ENCODE data around the gene ADAMTS6.

The ADAMTS6 gene

DNA sequence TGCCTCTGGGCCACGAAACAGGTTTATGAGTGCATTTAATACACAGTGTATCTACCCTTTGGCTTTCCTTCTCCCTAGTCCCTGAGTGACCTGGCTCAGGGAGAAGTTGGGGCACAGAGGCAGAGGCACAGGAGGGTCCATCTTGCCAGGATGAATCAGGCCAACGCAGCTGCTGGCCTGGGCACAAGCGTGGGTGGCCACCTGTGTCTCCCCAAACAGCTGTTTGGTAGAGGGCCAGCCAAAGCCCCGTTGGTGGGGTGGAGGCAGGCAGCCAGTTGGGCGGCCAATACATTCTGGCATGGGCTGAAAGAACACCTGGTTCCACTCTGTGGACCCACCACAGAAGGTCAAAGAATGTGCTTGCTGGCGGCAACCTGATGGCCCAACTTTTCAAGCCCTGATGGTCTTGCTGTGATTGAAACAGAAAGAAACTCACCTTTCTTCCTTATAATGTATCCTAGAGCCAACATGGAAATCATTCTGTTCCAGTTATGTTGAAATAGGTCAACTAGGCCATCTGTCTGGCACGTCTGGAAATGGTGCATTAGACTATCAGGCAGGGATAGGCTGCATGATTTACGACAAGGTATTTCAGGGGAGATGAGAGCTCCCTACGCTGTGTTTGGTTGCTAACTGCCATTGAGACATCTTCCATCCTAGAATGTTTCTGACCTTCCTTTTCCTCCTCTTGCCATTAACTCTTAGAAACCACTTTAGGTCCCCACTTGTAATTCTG is 337.4 kb downstream of the ADAMTS6 start:
- DNase-seq (ENCODE audit: low read depth in 3 of 3): no peak

DNA sequence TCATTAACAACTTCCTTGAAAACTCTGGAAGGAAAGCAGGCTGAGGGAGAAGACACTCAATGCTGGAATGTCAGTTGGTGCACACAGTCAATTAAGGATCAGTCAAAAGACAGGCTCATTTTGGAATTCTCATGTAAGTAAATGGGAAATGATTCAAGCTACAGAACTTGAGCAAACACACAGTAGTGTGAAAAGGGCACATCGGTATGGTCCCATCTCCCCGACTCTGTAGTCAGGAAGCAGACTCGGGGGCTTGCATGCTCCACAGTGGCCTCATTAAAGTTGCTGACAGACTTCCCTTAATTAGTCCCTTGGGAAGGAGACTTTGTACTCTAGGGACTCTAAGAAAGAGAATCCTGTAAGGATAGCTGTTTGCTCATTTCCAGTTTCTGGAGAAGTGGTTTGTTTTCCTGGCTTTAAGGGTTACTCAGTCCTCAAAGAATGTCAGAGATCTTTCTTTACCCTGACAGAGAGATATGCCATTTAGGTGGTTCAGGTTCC is 339.2 kb downstream of the ADAMTS6 start:
- no peak for DNase-seq (ENCODE audit: low read depth in 3 of 3)

DNA sequence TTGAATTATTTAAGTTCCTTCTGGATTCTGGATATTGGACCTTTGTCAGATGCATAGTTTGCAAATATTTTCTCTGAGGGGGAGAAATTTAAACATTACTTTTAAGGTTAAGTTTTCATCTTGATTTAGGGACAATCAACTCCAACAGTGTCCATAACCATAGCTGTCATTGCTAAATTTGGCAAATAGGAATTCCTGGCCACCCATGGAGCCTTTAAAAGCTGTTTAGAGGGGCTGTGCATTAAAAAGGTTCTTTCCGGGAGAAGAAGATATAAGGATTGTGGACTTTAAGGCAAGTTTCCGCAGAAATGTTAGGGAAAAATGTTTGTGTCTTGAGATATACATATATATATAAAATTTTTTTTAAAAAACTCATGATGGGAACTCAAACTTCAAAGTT is 339.7 kb downstream of the ADAMTS6 start:
- no peak for DNase-seq (ENCODE audit: low read depth in 3 of 3)

GRCh38 chr5:65141493-65141892 is 340.2 kb downstream of the ADAMTS6 start:
- no peak for DNase-seq (ENCODE audit: low read depth in 3 of 3)

- no peak for DNase-seq (ENCODE audit: low read depth in 3 of 3)
Measured at GRCh38 chr5:65137631-65138030, 344.1 kb downstream of the ADAMTS6 start.

GRCh38 chr5:65133477-65134110 is 348.1 kb downstream of the ADAMTS6 start:
- no peak for DNase-seq (ENCODE audit: low read depth in 3 of 3)

- DNase-seq (ENCODE audit: low read depth in 3 of 3): no peak
Measured at GRCh38 chr5:65132386-65132785, 349.3 kb downstream of the ADAMTS6 start.

DNA sequence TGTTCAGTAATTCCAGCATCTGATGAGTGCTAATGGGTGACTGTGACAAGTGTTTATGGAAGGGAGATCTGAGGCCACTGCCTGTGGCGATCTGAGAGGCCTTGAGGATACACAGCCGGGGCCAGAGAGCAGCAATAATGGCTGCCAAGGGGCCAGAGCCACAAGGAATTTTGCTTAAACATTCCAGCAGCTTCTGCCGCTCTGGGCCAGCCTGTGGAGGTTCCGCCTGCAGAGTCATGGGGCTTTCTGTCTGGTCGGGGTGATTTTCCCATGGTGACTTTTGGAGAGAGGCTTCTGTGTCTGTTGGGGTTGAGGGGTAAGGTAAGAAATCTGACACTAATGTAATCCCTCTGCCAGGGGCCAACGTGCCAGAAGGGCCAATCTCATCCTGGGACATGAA is 353.5 kb downstream of the ADAMTS6 start:
- no peak for DNase-seq (ENCODE audit: low read depth in 3 of 3)

- no peak for DNase-seq (ENCODE audit: low read depth in 3 of 3)
Measured at GRCh38 chr5:65127161-65127901, 354.4 kb downstream of the ADAMTS6 start.

GRCh38 chr5:65126542-65127069 is 355.1 kb downstream of the ADAMTS6 start:
- no peak for DNase-seq (ENCODE audit: low read depth in 3 of 3)

DNA sequence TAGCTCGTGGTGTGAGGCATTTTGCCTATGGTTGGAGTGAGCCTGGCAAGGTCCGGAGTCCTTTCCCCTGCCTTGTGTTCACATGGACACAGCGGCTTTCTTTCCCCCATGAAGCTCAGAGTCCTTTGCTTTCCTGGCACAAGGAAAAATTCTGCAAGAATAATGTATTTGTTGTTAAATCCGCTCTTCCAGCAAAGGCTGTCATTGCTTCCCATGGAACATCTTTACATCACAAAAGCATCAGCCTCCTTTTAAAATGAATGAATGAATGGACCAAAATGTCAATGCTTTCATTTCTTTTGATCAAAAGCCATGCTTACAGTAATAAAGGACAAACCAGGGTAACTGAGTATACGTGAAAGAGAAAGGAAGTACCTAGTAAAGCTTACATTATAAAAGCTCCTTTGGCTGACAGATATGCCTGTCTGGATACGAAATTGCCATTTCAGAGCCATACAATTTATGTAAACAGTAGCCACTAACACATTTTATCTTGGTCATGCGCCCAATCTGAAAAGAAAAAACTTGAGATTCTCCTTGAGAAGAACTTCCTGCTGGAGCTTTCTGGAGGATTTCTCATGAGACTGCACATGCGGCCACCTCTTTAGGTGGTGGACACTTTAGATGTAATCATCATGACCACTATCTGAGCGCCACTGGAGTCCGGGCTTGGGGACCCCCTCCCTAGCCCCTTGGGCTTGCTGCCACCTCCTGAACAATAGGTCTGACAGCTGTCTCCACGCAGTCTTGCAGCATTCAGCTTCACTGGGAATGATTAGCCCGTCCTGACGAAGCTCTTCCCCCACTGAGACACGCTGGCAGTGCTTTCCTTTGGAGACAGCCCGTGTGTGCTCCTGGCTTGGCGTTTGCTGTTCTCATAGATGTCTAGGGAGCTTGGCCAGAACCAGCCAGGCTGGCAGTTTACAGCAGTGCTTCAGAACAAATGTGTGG is 355.9 kb downstream of the ADAMTS6 start:
- DNase-seq (ENCODE audit: low read depth in 3 of 3): no peak

DNA sequence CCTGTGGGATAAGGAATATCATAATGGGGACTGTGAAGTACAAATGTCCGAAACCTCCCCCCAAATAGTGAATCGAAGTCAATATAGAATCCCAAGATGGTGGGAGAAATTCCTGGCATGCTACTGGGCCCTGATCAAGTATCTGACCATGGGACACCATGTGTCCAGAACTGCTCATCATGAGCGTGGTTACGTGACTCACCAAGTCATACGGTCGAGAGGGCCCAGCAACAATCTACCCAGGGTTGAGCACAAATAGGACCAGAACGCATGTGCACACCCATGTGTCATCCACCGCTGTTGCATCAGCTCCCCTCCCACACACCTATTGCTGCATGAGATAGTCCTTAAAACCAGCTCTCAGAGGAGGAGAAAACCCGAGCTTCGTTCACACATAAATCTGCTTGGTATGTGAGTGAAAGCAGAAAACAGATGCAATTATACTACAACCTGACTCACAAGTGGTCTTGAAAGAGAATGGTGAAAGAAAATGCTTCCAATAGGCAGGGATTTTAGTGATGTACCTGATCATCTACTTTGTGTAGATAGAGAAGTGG is 359.8 kb downstream of the ADAMTS6 start:
- no peak for DNase-seq (ENCODE audit: low read depth in 3 of 3)

DNA sequence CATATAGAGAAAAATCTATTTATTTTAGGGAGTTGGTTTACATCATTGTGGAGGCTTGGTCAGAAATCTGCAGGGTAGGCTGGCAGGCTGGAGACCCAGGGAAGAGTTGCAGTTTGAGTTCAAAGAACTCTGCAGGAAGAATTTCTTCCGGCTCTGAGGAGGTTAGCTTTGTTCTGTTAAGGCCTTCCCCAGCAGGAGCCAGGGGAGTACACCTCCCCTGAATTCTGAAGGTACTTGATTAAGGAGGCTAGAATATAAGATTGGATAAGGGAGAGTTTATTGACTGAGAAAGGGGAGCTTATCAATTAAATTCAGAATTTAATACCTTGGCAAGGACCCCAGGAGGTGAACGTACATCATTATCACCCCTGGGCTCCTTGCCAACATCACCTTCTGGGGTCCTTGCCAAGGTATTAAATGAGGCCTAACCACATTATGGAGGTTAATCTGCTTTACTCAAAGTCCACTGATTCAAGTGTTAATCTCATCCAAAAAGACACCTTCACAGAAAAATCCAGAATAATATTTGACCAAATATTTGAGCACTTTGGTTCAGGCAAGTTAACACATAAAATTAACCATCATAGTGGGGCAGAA is 361.3 kb downstream of the ADAMTS6 start:
- no peak for DNase-seq (ENCODE audit: low read depth in 3 of 3)

GRCh38 chr5:65117525-65117924 is 364.2 kb downstream of the ADAMTS6 start:
- DNase-seq (ENCODE audit: low read depth in 3 of 3): no peak

- DNase-seq (ENCODE audit: low read depth in 3 of 3): no peak
Measured at GRCh38 chr5:65113771-65114170, 367.9 kb downstream of the ADAMTS6 start.

- DNase-seq (ENCODE audit: low read depth in 3 of 3): no peak
Measured at GRCh38 chr5:65111961-65112658, 369.6 kb downstream of the ADAMTS6 start.

DNA sequence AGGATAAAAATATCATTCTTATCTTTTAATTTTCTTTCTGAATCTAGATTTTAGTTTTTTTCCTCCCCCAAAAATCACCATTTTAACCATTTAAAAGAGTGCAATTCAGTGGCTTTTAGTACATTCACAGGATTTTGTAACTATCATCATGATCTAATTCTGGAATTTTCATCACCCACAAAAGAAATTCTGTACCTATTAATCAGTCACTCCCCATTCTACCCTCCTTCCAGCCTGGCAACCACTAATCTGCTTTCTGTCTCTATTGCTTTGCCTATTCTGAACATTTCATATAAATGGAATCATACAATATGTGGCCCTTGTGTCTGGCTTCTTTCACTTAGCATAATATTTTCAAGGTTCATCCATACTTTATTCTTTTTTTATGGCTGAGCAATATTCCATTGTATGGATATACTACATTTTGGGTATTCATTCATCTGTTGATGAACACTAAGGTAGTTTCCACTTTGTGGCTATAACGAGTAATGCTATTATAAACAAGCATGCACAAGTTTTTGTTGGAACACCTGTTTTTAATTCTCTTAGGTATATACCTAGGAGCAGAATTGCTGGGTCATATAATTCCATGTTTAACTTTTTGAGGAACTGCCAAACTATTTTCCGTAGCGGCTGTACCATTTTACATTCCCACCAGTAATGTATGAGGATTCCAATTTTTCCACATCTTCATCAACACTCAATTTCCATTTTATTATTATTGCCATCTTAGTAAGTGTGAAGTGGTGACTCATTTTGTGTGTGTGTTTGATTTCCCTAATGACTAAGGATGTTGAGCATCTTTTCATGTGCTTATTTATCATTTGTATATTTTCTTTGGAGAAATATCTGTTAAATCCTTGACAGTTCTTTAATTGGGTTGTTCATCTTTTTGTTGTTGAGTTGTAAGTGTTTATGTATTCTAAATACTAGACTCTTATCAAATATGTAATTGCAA is 372.7 kb downstream of the ADAMTS6 start:
- DNase-seq (ENCODE audit: low read depth in 3 of 3): no peak

GRCh38 chr5:65105301-65105700 is 376.4 kb downstream of the ADAMTS6 start:
- no peak for DNase-seq (ENCODE audit: low read depth in 3 of 3)

GRCh38 chr5:65104831-65105230 is 376.9 kb downstream of the ADAMTS6 start:
- DNase-seq (ENCODE audit: low read depth in 3 of 3): no peak

All from stimulated activated CD4-positive, alpha-beta T cell treated with anti-CD3 and anti-CD28 coated beads, TNF-alpha, amount 100 ng/mL, for 24 hours (primary cell).